Endodermal cell (in vitro differentiated cells): ENCODE measurements around the gene LPP. TPM values are rescaled to one million over a fixed set of nuclear protein-coding genes. Genes with fewer than 3 reads are reported as not detected.

Experiments
- DNase-seq: peaks from one replicate; pipeline ENCODE4 v3.0.0-alpha.2; 2017
- H3K27ac ChIP-seq: 2 replicates; pipeline ENCODE4 v1.5.1; 2013; ENCODE audit warnings: mild to moderate bottlenecking, low read depth, low read length, moderate library complexity
- H3K27me3 ChIP-seq: 2 replicates; pipeline ENCODE4 v1.6.1; 2013; ENCODE audit warnings: mild to moderate bottlenecking, low read length, moderate library complexity; ENCODE audit not compliant: insufficient read depth, control insufficient read depth, poor library complexity, severe bottlenecking
- H3K36me3 ChIP-seq: 2 replicates; pipeline ENCODE4 v1.7.0; 2013; ENCODE audit warnings: mild to moderate bottlenecking, low read length, moderate library complexity; ENCODE audit not compliant: control insufficient read depth, insufficient read depth
- H3K4me1 ChIP-seq: one replicate; pipeline ENCODE4 v1.7.0; 2013; ENCODE audit warnings: low read length; ENCODE audit not compliant: control insufficient read depth, insufficient read depth
- H3K4me3 ChIP-seq: 2 replicates; pipeline ENCODE4 v1.5.1; 2013; ENCODE audit warnings: mild to moderate bottlenecking, low read length, moderate library complexity
- H3K9ac ChIP-seq: 2 replicates; pipeline ENCODE4 v1.6.1; 2013; ENCODE audit warnings: mild to moderate bottlenecking, low read length, moderate library complexity; ENCODE audit not compliant: poor library complexity, severe bottlenecking; ENCODE audit errors: extremely low read depth
- H3K9me3 ChIP-seq: 2 replicates; pipeline ENCODE4 v1.6.1; 2013; ENCODE audit warnings: mild to moderate bottlenecking, low read length, moderate library complexity; ENCODE audit not compliant: control insufficient read depth
- H3K27ac Mint-ChIP-seq: 2 replicates; pipeline ENCODE4 v1.8.0; 2020; ENCODE audit warnings: mixed read lengths
- H3K27me3 Mint-ChIP-seq: 2 replicates; pipeline ENCODE4 v1.8.0; 2021; ENCODE audit warnings: mild to moderate bottlenecking, mixed read lengths; ENCODE audit not compliant: insufficient read depth
- H3K36me3 Mint-ChIP-seq: 2 replicates; pipeline ENCODE4 v1.8.0; 2020; ENCODE audit warnings: low read depth, mixed read lengths
- H3K4me1 Mint-ChIP-seq: 2 replicates; pipeline ENCODE4 v1.8.0; 2020; ENCODE audit warnings: mixed read lengths
- H3K4me3 Mint-ChIP-seq: 2 replicates; pipeline ENCODE4 v1.8.0; 2020; ENCODE audit warnings: mild to moderate bottlenecking, moderate library complexity, mixed read lengths
- H3K9me3 Mint-ChIP-seq: 2 replicates; pipeline ENCODE4 v1.8.0; 2020; ENCODE audit warnings: mild to moderate bottlenecking, mixed read lengths
- WGBS, 2 experiments: methylation state at CpG; one replicate each; pipeline versions ENCODE4 v1.1.5 to v1.1.7; 2013; ENCODE audit warnings: missing lambda C conversion rate in 2 of 2, mixed read lengths in 1 of 2; ENCODE audit not compliant: insufficient coverage in 1 of 2, insufficient read length in 1 of 2; 5-methylcytosine and 5-hydroxymethylcytosine counted together
- total RNA-seq, 2 donors: library from RNA; stranded (reverse); fragmentation: NEBNext Ultra II Directional in 1 of 2; extraction: Animal tissue kit (Norgen Biotek cat#: 25700) in 1 of 2; gene quantifications; 2 replicates in 1 of 2; 3 replicates in 1 of 2; pipeline ENCODE4 v1.2.1, GENCODE V29; 2021
- TF ChIP-seq, protein P1 (sequence below): fragments of 200-600 bp; sonication (generic); conservative IDR thresholded peaks from 2 replicates; pipeline ENCODE4 v1.5.0; 2021; ENCODE audit warnings: antibody characterized with exemption, mild to moderate bottlenecking

The LPP gene
- total RNA-seq, 2 donors from 2014 or later = 78.0 to 105 TPM

DNA sequence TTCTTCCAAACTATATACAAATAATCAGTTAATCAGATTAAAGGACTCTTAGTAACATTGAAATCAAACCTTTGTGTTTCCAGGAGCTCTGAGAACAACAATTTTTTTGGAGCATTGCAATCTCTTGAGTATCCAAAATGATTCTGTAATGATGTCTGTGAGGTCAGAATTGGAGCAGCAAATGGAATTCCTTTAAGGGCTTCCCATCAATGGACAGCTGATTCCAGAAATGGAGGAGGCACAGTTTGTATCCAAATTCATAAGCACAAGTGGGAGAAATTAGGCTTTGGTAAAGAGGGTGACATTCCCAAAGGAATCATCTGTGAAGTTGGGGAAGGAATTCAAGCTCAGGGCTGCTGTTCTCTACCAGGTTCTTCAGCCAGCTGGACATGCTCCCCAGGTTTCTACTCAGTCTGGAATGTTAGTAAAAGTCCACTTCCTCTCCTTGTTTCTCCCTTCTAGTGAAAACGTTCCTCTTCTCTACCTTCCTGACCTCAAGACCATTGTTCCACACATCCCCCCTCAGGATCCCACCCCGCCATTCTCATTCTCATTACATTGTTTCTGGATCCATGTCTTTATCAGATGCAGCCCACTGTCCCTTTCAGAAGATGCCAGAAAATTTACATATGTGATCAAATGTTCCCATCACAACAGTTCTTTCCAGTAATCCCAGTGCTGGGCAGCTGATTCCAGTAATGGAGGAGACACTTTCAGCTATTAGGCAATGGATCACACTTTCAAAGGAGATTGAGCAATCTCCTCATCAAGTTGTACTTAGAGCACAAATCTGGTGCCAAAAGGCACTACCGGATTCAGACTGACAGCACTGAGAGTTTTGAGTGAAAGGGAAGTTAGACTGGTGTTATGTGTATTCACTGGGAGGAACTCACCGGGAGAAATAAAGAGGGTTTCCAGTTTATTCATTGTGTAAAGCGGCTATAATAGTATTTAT is 626.5 kb downstream of the LPP start:
- Mint-ChIP-seq H3K4me3 (no peak overlapping the region), H3K27me3 (no peaks in the 10 kb centered on the region), H3K4me1 (peaks cover 15% of the 10 kb centered on the region), H3K36me3 (no peaks in the 10 kb centered on the region), H3K9me3 (no peaks in the 10 kb centered on the region), H3K27ac (no peak overlapping the region)
- Histone ChIP-seq H3K4me1 (no peaks in the 10 kb centered on the region), H3K27ac (no peak overlapping the region), H3K9ac (no peak overlapping the region), H3K9me3 (no peaks in the 10 kb centered on the region), H3K27me3 (no peaks in the 10 kb centered on the region), H3K4me3 (no peak overlapping the region), H3K36me3 (peaks cover 6% of the 10 kb centered on the region)
- TF ChIP-seq, protein P1, sequence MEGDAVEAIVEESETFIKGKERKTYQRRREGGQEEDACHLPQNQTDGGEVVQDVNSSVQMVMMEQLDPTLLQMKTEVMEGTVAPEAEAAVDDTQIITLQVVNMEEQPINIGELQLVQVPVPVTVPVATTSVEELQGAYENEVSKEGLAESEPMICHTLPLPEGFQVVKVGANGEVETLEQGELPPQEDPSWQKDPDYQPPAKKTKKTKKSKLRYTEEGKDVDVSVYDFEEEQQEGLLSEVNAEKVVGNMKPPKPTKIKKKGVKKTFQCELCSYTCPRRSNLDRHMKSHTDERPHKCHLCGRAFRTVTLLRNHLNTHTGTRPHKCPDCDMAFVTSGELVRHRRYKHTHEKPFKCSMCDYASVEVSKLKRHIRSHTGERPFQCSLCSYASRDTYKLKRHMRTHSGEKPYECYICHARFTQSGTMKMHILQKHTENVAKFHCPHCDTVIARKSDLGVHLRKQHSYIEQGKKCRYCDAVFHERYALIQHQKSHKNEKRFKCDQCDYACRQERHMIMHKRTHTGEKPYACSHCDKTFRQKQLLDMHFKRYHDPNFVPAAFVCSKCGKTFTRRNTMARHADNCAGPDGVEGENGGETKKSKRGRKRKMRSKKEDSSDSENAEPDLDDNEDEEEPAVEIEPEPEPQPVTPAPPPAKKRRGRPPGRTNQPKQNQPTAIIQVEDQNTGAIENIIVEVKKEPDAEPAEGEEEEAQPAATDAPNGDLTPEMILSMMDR = no peak
- 90 to 94% methylated on average over 5 of the region's 5 CpGs for WGBS, 2 experiments
- DNase-seq = no peak

DNA sequence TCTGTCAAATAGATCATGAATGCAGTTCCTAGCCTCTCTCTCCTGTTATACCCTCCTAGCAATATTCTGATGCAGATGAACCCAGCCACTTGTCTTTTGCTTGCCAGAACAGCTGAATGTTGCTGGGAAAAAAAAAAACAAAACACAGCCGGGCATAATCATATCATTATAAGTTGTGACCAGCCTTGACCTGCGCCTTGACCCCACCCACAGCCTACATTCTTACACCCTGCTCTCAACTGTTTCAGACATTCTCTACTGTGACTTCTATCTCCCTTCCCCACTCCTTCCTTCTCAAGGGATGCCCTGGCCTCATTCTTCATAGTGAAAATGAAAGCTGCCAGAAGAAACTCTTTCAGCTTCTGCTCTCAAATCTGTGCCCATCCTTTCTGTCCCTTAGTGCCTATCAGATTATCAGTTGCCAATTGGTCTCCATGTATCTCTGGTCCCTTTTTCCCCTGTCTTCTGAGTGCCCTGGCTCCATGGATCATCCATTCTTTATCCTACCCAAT is 628.7 kb downstream of the LPP start:
- H3K36me3 ChIP-seq = peaks cover 6% of the 10 kb centered on the region
- Mint-ChIP-seq H3K4me3 (no peak overlapping the region), H3K4me1 (peaks cover 2% of the 10 kb centered on the region), H3K36me3 (no peaks in the 10 kb centered on the region), H3K27me3 (no peaks in the 10 kb centered on the region), H3K9me3 (no peaks in the 10 kb centered on the region), H3K27ac (no peak overlapping the region)
- TF ChIP-seq, protein P1 = no peak
- H3K27me3 ChIP-seq = no peaks in the 10 kb centered on the region
- no peak overlapping the region for H3K4me3 ChIP-seq
- no peaks in the 10 kb centered on the region for H3K4me1 ChIP-seq
- H3K9me3 ChIP-seq = no peaks in the 10 kb centered on the region
- no peak for DNase-seq
- 85% methylated on average over 2 of the region's 2 CpGs; no CpG with 5 or more reads in 1 of the 2 experiments for WGBS, 2 experiments
- no peak overlapping the region for H3K9ac ChIP-seq
- no peak overlapping the region for H3K27ac ChIP-seq

GRCh38 chr3:188786424-188786823 is 632.5 kb downstream of the LPP start:
- TF ChIP-seq, protein P1 = no peak
- no peak for DNase-seq
- Histone ChIP-seq H3K36me3 (no peaks in the 10 kb centered on the region), H3K4me3 (no peak overlapping the region), H3K9ac (no peak overlapping the region), H3K4me1 (no peaks in the 10 kb centered on the region), H3K27ac (no peak overlapping the region), H3K27me3 (no peaks in the 10 kb centered on the region), H3K9me3 (no peaks in the 10 kb centered on the region)
- Mint-ChIP-seq H3K4me1 (no peaks in the 10 kb centered on the region), H3K4me3 (no peak overlapping the region), H3K36me3 (no peaks in the 10 kb centered on the region), H3K27ac (no peak overlapping the region), H3K9me3 (no peaks in the 10 kb centered on the region), H3K27me3 (no peaks in the 10 kb centered on the region)
- 90 to 98% methylated on average over 2 of the region's 2 CpGs for WGBS, 2 experiments
